GM19438 (cell line): ENCODE measurements around the gene RYR3.

ENCODE experiments used
- ATAC-seq: cut with Tn5 transposase; IDR thresholded peaks from one replicate; pipeline ENCODE4 v1.9.1; 2021; ENCODE audit warnings: low read depth; ENCODE audit not compliant: unreplicated experiment

The RYR3 gene

GRCh38 chr15:33443708-33444107 is 132.9 kb downstream of the RYR3 start:
- no peak for ATAC-seq

DNA sequence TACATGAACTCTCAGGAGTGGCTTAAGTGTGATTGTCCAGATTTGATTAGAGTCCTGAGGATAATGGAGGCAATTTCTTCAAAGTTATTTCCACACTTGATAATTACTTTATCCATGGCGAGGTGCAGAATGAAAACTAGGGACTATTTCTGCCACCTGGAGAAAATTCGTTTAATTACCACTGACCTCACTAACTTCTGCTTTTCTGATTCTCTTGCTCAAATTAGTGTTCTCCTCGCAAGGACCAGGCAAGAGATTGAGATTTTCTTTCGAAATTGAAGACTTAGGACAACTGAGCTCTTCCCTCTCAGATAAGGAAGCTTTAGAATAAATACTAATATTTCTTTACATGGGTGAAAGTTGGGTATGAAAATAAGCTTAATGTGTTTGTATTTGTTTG is 135.2 kb downstream of the RYR3 start:
- no peak for ATAC-seq

GRCh38 chr15:33448151-33448550 is 137.4 kb downstream of the RYR3 start:
- ATAC-seq: no peak

- no peak for ATAC-seq
Measured at GRCh38 chr15:33448961-33449606, 138.3 kb downstream of the RYR3 start.

- no peak for ATAC-seq
Measured at GRCh38 chr15:33449810-33450209, 139.0 kb downstream of the RYR3 start.

DNA sequence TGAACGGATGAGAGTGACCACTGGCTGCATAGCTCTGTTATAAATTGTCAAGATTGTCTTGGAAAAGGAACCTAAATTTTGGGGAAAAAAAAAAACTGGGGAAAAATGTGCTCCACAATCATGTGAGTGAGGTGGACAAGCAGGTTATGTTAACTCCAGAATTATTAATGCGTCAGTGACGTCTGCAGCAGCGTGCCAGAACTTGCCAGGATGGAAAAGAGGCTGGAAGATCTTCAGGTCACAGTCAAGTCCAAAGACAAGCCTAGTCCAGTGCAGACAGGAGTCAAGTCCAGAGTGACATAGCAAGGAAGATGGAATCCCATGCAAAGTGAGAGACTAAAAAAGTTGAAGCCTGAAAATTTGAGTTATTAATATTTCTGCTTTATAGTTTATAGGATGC is 140.6 kb downstream of the RYR3 start:
- no peak for ATAC-seq

DNA sequence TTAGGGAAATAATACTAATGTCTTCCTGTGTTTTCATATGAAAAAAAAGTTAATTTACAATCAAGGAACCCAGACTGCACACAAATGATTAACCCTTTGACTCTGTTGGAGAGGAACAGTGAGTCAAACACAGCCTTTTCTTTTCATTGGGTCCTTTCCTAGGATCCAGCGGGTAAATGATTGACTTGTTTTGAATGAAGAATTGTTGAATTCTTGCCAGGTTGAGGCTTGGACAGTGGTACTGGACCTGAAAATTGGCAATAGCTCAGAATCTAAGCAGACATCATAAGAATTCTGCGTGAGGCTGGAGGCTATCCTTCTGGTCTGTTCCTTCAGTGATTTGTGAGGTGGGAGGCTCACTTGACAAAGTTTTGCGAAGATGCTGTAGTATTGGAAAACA is 143.0 kb downstream of the RYR3 start:
- ATAC-seq: no peak

DNA sequence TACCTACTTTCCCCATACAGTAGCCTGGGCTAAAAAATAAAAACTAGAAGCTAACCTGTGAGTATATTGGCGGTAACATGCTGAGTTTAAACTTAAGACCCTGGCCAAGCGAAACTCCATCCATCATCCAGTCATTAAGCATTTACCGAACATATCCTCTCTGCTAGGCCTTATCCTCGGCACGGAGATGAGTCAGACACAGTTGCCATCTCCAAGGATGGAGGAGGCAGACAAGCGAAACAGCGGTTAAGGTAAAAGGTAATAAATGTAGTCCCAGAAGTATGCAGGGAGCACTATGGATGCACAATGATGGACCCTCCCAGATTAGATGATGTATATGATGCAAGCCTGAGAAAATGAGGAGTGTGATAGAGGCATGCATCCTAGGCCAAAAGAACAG is 143.6 kb downstream of the RYR3 start:
- no peak for ATAC-seq

GRCh38 chr15:33454996-33455395 is 144.2 kb downstream of the RYR3 start:
- ATAC-seq: no peak

DNA sequence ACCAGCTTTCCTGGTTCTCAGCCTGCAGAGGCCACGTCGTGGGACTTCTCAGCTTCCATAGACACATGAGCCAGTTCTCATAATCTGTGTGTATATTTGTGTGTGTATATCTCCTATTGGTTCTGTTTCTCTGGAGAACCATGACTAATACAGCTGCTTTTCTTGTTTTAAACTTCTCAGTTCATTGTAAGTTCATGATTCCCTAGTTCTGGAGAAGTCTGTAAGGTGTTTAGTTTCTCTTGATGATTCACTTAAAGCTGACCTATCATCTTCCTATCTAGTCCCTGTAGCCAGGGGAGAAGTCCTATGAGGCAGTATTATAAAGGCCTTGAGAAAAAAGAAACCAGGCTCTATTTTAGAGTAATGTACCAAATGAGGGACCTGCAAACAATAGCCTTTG is 147.7 kb downstream of the RYR3 start:
- no peak for ATAC-seq

DNA sequence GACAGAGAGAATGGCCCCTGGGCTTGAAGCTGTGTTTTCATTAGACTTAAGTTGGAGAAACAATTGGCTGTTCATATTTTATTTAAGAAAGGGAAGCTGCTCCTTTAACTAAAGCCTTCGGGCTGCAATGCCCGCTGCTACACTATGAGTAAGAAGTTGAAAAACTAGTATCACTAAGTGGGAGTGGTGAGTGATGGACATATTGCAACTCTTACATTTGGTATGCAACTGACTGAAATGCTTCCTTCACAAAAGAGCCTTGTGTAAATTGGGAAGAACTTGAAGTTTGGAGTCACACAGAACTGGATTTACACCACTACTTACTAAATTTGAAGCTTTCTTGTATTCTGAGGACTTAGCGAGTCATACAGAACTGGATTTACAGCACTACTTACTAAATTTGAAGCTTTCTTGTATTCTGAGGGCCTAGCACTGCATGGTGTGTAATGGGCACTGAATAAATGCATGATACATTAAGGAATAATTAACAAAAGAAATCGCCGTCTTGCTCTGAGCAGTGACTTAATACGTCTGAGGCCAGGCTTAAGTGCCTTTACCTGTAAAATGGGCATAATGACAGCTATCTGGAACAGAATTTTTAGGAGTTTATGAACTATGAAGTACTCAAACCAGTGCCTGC is 149.5 kb downstream of the RYR3 start:
- no peak for ATAC-seq

- ATAC-seq: no peak
Measured at GRCh38 chr15:33461671-33462070, 150.9 kb downstream of the RYR3 start.

- ATAC-seq: no peak
Measured at GRCh38 chr15:33467146-33467815, 156.5 kb downstream of the RYR3 start.

GRCh38 chr15:33467816-33468163 is 157.0 kb downstream of the RYR3 start:
- ATAC-seq: no peak

DNA sequence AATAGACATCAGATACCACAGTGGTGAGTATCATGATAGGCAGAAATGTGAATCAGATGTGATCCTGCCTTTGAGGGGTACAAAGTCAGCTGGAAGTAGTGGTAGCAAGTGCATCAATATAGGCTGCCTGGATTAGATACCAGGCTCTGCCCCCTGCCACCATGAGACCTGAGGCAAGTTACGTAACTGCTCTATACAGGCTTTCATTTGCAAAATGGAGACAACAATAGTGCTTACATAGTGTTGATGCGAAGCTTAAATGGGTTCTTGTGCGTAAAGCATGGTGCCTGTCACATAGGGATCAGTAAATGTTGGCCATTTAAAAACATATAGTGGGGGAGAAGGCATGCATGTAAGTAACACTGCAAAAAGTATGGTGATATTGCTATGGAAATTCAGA is 158.0 kb downstream of the RYR3 start:
- ATAC-seq: no peak

- no peak for ATAC-seq
Measured at GRCh38 chr15:33473005-33473404, 162.2 kb downstream of the RYR3 start.

DNA sequence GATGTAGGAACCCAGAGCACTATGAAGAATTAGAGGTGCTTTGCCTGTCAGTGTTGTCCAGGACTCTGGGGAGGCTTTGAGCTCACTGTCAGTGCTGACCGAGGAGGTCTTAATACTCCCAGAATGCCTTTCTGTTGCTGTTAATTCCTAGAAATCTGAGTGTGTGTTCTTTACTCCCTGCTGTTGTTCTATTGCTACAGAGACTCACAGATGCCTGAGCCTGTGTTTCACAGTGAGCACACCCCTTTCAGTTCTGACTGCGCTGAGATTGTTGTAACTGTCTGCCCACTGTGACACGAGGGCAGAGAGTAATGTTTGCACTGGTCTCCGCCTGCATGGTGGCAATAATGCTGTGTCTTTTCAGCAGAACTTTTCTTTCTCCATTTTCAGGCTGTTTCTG is 162.9 kb downstream of the RYR3 start:
- ATAC-seq: no peak

DNA sequence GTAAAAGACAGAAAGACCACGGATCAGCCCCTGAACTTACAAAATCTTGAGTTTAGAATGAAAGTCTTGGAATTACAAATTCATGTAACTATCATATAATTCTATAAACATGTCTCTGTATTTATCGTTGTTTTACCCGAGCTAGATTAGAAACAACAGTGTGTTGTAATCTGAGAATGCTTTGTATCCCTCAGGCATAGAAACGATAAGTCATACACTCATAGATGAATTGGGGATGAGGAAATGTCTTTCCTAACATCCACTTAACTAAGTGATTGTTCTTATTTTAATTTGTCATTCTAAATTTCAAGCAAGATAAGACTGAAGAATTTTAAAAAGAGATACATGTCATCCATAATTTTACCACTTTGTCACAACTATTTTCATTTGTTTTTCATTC is 165.3 kb downstream of the RYR3 start:
- no peak for ATAC-seq

GRCh38 chr15:33476908-33477307 is 166.1 kb downstream of the RYR3 start:
- no peak for ATAC-seq

- no peak for ATAC-seq
Measured at GRCh38 chr15:33489335-33489734, 178.6 kb downstream of the RYR3 start.

DNA sequence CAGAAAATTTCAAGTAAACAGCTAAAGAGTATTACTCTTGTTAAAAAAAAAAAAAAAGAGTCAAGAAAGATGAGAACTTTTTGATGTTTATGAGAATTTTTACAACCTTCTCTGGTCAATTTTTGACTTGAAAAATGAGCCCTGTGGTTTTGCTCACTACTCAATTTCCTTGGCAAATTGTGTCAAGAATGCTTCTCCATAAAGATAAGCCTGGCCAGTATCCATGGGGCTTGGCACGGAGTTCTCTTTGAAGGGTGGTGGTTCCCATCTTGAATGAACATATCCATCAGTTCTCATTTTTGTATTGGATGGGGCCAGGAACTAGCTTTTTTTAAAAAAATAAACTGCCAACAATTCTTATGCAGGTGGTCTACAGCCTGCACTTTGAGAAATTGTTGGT is 179.9 kb downstream of the RYR3 start:
- no peak for ATAC-seq

GRCh38 chr15:33492434-33493052 is 181.8 kb downstream of the RYR3 start:
- ATAC-seq: no peak
